ENCODE data around the gene NPFFR2. TPM values are rescaled to one million over a fixed set of nuclear protein-coding genes. Genes with fewer than 3 reads are reported as not detected.

NPFFR2 gene
- total RNA-seq: not detected in 3 replicates
- long read RNA-seq: 0 reads

DNA sequence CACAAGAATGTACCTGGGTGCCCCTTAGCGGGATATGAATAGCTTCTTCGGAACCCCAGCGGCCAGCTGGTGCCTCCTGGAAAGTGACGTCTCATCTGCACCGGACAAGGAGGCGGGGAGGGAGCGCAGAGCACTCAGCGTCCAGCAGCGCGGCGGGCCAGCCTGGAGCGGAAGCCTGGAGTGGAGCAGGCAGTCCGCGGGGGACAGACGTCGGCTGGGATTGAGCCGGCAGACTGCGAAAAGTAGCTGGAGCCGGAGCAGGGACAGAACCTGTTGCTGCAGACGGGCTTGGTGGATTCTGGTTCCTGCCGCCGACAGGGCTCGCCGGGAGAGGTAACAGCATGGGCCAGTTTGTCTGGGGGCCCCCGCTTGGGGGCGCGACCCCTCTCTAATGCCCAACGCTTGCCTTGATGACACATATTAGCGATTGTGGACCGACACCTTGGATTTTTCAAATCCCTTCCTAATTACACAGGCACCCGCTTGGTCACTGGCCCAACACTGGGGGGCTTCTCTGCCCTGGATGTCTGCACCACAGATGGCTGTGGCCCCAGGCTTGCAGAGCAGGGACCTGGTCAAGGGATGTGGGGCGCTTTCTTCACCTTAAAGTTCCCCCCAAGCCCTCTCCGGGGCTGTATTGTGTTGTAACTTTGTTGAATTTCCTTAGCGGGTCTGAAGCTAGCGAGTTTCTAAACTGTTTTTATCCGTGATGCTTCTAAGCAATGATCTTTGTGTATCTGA, at the start of gene NPFFR2:
TSS of gene NPFFR2 (plus strand) at position 133 of the 741 bp plus-strand sequence. CDS start 96,592 bp downstream, outside the sequence.
- peak; percentile 90 for DNase-seq (ENCODE audit: low spot score)
- peaks cover 6% of the 10 kb centered on the region for H3K4me1 Mint-ChIP-seq (ENCODE audit: low read depth)
- peaks cover 41% of the 10 kb centered on the region for H3K27me3 Mint-ChIP-seq (ENCODE audit: low read depth)
- H3K27ac Mint-ChIP-seq (ENCODE audit: unreplicated experiment): no peak within 1 kb of the TSS
- H3K9me3 Mint-ChIP-seq (ENCODE audit: low read depth): no peaks in the 10 kb centered on the region
- H3K36me3 Mint-ChIP-seq (ENCODE audit: low read depth): no peaks in the 10 kb centered on the region
- H3K4me3 Mint-ChIP-seq (ENCODE audit: unreplicated experiment): peak within 1 kb of the TSS; percentile 58
- no peak for TF ChIP-seq CTCF (IDR thresholded peaks at IDR 0.05)

GRCh38 chr4:71992571-71993312, 39.1 kb upstream of the NPFFR2 start:
- no peak for TF ChIP-seq CTCF (IDR thresholded peaks at IDR 0.05)
- DNase-seq (ENCODE audit: low spot score): no peak
- Mint-ChIP-seq H3K9me3 (ENCODE audit: low read depth) (peaks cover 17% of the 10 kb centered on the region), H3K4me3 (ENCODE audit: unreplicated experiment) (no peak overlapping the region), H3K36me3 (ENCODE audit: low read depth) (no peaks in the 10 kb centered on the region), H3K27me3 (ENCODE audit: low read depth) (peaks cover 3% of the 10 kb centered on the region), H3K27ac (ENCODE audit: unreplicated experiment) (no peak overlapping the region), H3K4me1 (ENCODE audit: low read depth) (no peaks in the 10 kb centered on the region)

GRCh38 chr4:71994559-71994958, 37.2 kb upstream of the NPFFR2 start:
- no peaks in the 10 kb centered on the region for H3K36me3 Mint-ChIP-seq (ENCODE audit: low read depth)
- no peak for TF ChIP-seq CTCF (IDR thresholded peaks at IDR 0.05)
- H3K9me3 Mint-ChIP-seq (ENCODE audit: low read depth): peaks cover 28% of the 10 kb centered on the region
- no peak overlapping the region for H3K4me3 Mint-ChIP-seq (ENCODE audit: unreplicated experiment)
- no peak for DNase-seq (ENCODE audit: low spot score)
- no peak overlapping the region for H3K27ac Mint-ChIP-seq (ENCODE audit: unreplicated experiment)
- H3K4me1 Mint-ChIP-seq (ENCODE audit: low read depth): no peaks in the 10 kb centered on the region
- H3K27me3 Mint-ChIP-seq (ENCODE audit: low read depth): peaks cover 3% of the 10 kb centered on the region

- no peak for DNase-seq (ENCODE audit: low spot score)
- H3K9me3 Mint-ChIP-seq (ENCODE audit: low read depth): peaks cover 33% of the 10 kb centered on the region
- H3K4me3 Mint-ChIP-seq (ENCODE audit: unreplicated experiment): no peak overlapping the region
- no peaks in the 10 kb centered on the region for H3K4me1 Mint-ChIP-seq (ENCODE audit: low read depth)
- no peak for TF ChIP-seq CTCF (IDR thresholded peaks at IDR 0.05)
- H3K27me3 Mint-ChIP-seq (ENCODE audit: low read depth): no peaks in the 10 kb centered on the region
- no peak overlapping the region for H3K27ac Mint-ChIP-seq (ENCODE audit: unreplicated experiment)
- H3K36me3 Mint-ChIP-seq (ENCODE audit: low read depth): no peaks in the 10 kb centered on the region
These were observed 36.5 kb upstream of the NPFFR2 start for GRCh38 chr4:71995297-71995696.

- Mint-ChIP-seq H3K9me3 (ENCODE audit: low read depth) (peaks cover under 1% of the 10 kb centered on the region), H3K4me3 (ENCODE audit: unreplicated experiment) (no peak overlapping the region), H3K27me3 (ENCODE audit: low read depth) (peaks cover 6% of the 10 kb centered on the region), H3K27ac (ENCODE audit: unreplicated experiment) (no peak overlapping the region), H3K4me1 (ENCODE audit: low read depth) (no peaks in the 10 kb centered on the region), H3K36me3 (ENCODE audit: low read depth) (no peaks in the 10 kb centered on the region)
- TF ChIP-seq CTCF (IDR thresholded peaks at IDR 0.05): no peak
- no peak for DNase-seq (ENCODE audit: low spot score)
These were observed 25.2 kb upstream of the NPFFR2 start for GRCh38 chr4:72006586-72006985.
